ENCODE results near the gene IRAG1.

- TF ChIP-seq FOS (IDR thresholded peaks at IDR 0.05; ENCODE audit: borderline replicate concordance, insufficient read depth, low read length) = no peak
- TF ChIP-seq, protein P1, sequence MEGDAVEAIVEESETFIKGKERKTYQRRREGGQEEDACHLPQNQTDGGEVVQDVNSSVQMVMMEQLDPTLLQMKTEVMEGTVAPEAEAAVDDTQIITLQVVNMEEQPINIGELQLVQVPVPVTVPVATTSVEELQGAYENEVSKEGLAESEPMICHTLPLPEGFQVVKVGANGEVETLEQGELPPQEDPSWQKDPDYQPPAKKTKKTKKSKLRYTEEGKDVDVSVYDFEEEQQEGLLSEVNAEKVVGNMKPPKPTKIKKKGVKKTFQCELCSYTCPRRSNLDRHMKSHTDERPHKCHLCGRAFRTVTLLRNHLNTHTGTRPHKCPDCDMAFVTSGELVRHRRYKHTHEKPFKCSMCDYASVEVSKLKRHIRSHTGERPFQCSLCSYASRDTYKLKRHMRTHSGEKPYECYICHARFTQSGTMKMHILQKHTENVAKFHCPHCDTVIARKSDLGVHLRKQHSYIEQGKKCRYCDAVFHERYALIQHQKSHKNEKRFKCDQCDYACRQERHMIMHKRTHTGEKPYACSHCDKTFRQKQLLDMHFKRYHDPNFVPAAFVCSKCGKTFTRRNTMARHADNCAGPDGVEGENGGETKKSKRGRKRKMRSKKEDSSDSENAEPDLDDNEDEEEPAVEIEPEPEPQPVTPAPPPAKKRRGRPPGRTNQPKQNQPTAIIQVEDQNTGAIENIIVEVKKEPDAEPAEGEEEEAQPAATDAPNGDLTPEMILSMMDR (IDR thresholded peaks at IDR 0.05; ENCODE audit: extremely low read depth in 1 of 2, insufficient read depth in 1 of 2, low read depth in 1 of 2, low read length in 2 of 2) = no peak
- TF ChIP-seq EZH2 (IDR thresholded peaks at IDR 0.05; ENCODE audit: borderline replicate concordance, low read depth, low read length, severe bottlenecking) = no peak
- TF ChIP-seq JUN (IDR thresholded peaks at IDR 0.05; ENCODE audit: borderline replicate concordance, insufficient read depth, insufficient read length, low read depth) = no peak
Measured at GRCh38 chr11:10715571-10715970, 22.0 kb upstream of the IRAG1 start.

Measured in endothelial cell of umbilical vein (primary cell).